Fibroblast of lung (primary cell): ENCODE results near the gene ABCC10. TPM values are rescaled to one million over a fixed set of nuclear protein-coding genes. Genes with fewer than 3 reads are reported as not detected.
"Not testable (repeated sequence)": the region's sequence is repeated elsewhere in the genome, so short reads cannot be mapped to it uniquely, and the experiment has no call there.

Experiments used
- DNase-seq, 2 donors: peaks; one replicate each; pipeline versions ENCODE4 v3.0.0 to v3.0.0-alpha.2; 2010; ENCODE audit warnings: low read depth in 2 of 2
- H2AFZ ChIP-seq: 2 replicates; pipeline ENCODE4 v1.5.1; 2012; ENCODE audit warnings: low read length, control low read depth, inconsistent platforms
- H3K27ac ChIP-seq: 2 replicates; pipeline ENCODE4 v1.5.1; 2011; ENCODE audit warnings: low read length, control low read depth; ENCODE audit not compliant: insufficient read depth
- H3K27me3 ChIP-seq: 2 replicates; pipeline ENCODE4 v1.5.1; 2011; ENCODE audit warnings: mild to moderate bottlenecking, low read length; ENCODE audit not compliant: control insufficient read depth, insufficient read depth
- H3K36me3 ChIP-seq: 2 replicates; pipeline ENCODE4 v1.5.1; 2011; ENCODE audit warnings: low read length; ENCODE audit not compliant: control insufficient read depth, insufficient read depth
- H3K4me1 ChIP-seq: 2 replicates; pipeline ENCODE4 v1.5.1; 2011; ENCODE audit warnings: low read length; ENCODE audit not compliant: control insufficient read depth, insufficient read depth; ENCODE audit errors: extremely low read depth
- H3K4me2 ChIP-seq: 2 replicates; pipeline ENCODE4 v1.5.1; 2011; ENCODE audit warnings: low read length, control low read depth; ENCODE audit not compliant: insufficient read depth; ENCODE audit errors: extremely low read depth
- H3K4me3 ChIP-seq, 4 experiments: fragments of 200-600 bp in 1 of 4; sonication (generic) in 1 of 4; replicated peaks in 1 of 4; 2 replicates each; pipeline ENCODE4 v1.5.1; 2011 to 2016; ENCODE audit warnings: low read length in 4 of 4, low read depth in 3 of 4, mild to moderate bottlenecking in 3 of 4, control low read depth in 2 of 4, inconsistent platforms in 1 of 4, mixed read lengths in 1 of 4; ENCODE audit not compliant: insufficient read depth in 1 of 4; ENCODE audit errors: control extremely low read depth in 1 of 4
- H3K79me2 ChIP-seq: 2 replicates; pipeline ENCODE4 v1.5.1; 2012; ENCODE audit warnings: mild to moderate bottlenecking, low read length, inconsistent platforms; ENCODE audit not compliant: control insufficient read depth, insufficient read depth
- H3K9ac ChIP-seq: 2 replicates; pipeline ENCODE4 v1.5.1; 2011; ENCODE audit warnings: mild to moderate bottlenecking, low read length, control low read depth; ENCODE audit not compliant: insufficient read depth
- H3K9me3 ChIP-seq: 2 replicates; pipeline ENCODE4 v1.5.1; 2012; ENCODE audit warnings: low read depth, low read length; ENCODE audit not compliant: control insufficient read depth, insufficient read depth
- H4K20me1 ChIP-seq: 2 replicates; pipeline ENCODE4 v1.5.1; 2011; ENCODE audit warnings: low read length; ENCODE audit not compliant: control insufficient read depth, insufficient read depth; ENCODE audit errors: extremely low read depth
- EZH2 ChIP-seq: IDR thresholded peaks from 2 replicates; pipeline ENCODE4 v1.5.1; 2012; ENCODE audit warnings: low read length, control low read depth, mild to moderate bottlenecking; ENCODE audit errors: missing control alignments
- polyA plus RNA-seq, 2 donors: library from polyadenylated mRNA; depleted of rRNA in 1 of 2; stranded (reverse) in 1 of 2; unstranded in 1 of 2; fragments of >200 nt; gene quantifications; 2 replicates each; pipeline ENCODE4 v1.2.1, GENCODE V29; 2011 to 2012; ENCODE audit warnings: missing spikeins in 1 of 2
- total RNA-seq: library from RNA; depleted of rRNA; stranded (reverse); fragments of >200 nt; gene quantifications from 2 replicates; pipeline ENCODE4 v1.2.1, GENCODE V29; 2014
- TF ChIP-seq, protein P1 (sequence below), 2 donors: IDR thresholded peaks in 1 of 2; conservative IDR thresholded peaks in 1 of 2; 1 replicate in 1 of 2; 2 replicates in 1 of 2; pipeline ENCODE4 v1.5.1; 2011 to 2012; ENCODE audit warnings: low read length in 2 of 2, control low read depth in 1 of 2, inconsistent platforms in 1 of 2, low read depth in 1 of 2, mild to moderate bottlenecking in 1 of 2

The ABCC10 gene
- total and polyA plus RNA-seq, 2 donors (not counting 1 experiment from before 2014, with no cell fraction given) = 8.9 to 23.1 TPM

GRCh38 chr6:43412541-43412940, 14.8 kb upstream of the ABCC10 start:
- Histone ChIP-seq H3K9me3 (no peaks in the 10 kb centered on the region), H3K9ac (no peak overlapping the region), H3K27me3 (peaks cover 12% of the 10 kb centered on the region), H4K20me1 (no peaks in the 10 kb centered on the region), H3K36me3 (no peaks in the 10 kb centered on the region), H3K4me2 (no peak overlapping the region), H3K79me2 (no peaks in the 10 kb centered on the region), H3K4me3 (no peak overlapping the region), H3K27ac (no peak overlapping the region), H3K4me1 (no peaks in the 10 kb centered on the region), H2AFZ (no peak overlapping the region)
- TF ChIP-seq, protein P1, sequence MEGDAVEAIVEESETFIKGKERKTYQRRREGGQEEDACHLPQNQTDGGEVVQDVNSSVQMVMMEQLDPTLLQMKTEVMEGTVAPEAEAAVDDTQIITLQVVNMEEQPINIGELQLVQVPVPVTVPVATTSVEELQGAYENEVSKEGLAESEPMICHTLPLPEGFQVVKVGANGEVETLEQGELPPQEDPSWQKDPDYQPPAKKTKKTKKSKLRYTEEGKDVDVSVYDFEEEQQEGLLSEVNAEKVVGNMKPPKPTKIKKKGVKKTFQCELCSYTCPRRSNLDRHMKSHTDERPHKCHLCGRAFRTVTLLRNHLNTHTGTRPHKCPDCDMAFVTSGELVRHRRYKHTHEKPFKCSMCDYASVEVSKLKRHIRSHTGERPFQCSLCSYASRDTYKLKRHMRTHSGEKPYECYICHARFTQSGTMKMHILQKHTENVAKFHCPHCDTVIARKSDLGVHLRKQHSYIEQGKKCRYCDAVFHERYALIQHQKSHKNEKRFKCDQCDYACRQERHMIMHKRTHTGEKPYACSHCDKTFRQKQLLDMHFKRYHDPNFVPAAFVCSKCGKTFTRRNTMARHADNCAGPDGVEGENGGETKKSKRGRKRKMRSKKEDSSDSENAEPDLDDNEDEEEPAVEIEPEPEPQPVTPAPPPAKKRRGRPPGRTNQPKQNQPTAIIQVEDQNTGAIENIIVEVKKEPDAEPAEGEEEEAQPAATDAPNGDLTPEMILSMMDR (conservative IDR thresholded peaks at IDR 0.05 in 1 of 2, IDR thresholded peaks at IDR 0.05 in 1 of 2; ENCODE audit: low read depth in 1 of 2, low read length in 2 of 2) = no peak
- TF ChIP-seq EZH2 = no peak
- DNase-seq = no peak

DNA sequence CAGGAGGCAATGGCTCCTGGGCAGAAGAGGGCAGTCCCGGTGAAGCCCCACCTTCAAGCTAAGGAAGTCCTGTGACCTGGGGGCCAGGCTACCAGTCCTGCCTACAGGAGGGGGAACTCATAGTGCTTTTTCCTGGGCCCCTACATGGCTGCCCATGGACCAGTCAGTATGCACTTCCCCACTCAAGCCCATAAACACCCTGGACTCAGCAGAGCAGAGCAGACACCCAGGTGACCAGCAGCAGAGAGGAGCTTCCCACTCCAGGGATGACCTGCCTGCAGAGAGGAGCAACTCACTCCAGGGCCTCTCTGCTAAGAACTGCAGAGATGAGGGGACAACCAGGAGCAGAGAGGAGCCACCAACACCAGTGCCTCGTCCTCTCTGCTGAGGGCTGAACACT, 14.3 kb upstream of the ABCC10 start:
- no peaks in the 10 kb centered on the region for H3K36me3 ChIP-seq
- H4K20me1 ChIP-seq = no peaks in the 10 kb centered on the region
- no peak overlapping the region for H3K4me3 ChIP-seq
- no peaks in the 10 kb centered on the region for H3K79me2 ChIP-seq
- H3K27ac ChIP-seq = no peak overlapping the region
- no peak overlapping the region for H2AFZ ChIP-seq
- H3K27me3 ChIP-seq = peaks cover 12% of the 10 kb centered on the region
- H3K4me1 ChIP-seq = no peaks in the 10 kb centered on the region
- no peak overlapping the region for H3K4me2 ChIP-seq
- H3K9ac ChIP-seq = no peak overlapping the region
- no peaks in the 10 kb centered on the region for H3K9me3 ChIP-seq
- TF ChIP-seq, protein P1 (conservative IDR thresholded peaks at IDR 0.05 in 1 of 2, IDR thresholded peaks at IDR 0.05 in 1 of 2; ENCODE audit: low read depth in 1 of 2, low read length in 2 of 2) = no peak
- no peak for TF ChIP-seq EZH2
- DNase-seq = no peak

DNA sequence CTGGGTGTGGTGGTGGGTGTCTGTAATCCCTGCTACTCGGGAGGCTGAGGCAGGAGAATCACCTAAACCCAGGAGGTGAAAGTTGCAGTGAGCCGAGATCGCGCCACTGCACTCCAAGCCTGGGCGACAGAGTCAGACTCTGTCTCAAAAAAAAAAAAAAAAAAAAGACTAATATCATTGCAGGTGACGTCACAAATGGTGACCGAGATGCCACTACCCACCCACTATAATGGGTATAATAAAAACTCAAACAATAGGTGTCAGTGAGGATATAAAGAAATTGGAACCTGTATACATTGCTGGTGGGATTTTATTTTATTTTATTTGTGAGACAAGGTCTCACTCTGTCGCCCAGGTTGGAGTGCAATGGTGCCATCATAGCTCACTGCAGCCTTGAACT, 12.1 kb upstream of the ABCC10 start:
- not testable (repeated sequence) for H3K4me3 ChIP-seq, H3K36me3 ChIP-seq, H3K9me3 ChIP-seq, H3K27ac ChIP-seq, H4K20me1 ChIP-seq, H3K4me2 ChIP-seq, H3K9ac ChIP-seq, H3K4me1 ChIP-seq, H2AFZ ChIP-seq, DNase-seq, H3K79me2 ChIP-seq
- peaks cover 12% of the 10 kb centered on the region for H3K27me3 ChIP-seq

DNA sequence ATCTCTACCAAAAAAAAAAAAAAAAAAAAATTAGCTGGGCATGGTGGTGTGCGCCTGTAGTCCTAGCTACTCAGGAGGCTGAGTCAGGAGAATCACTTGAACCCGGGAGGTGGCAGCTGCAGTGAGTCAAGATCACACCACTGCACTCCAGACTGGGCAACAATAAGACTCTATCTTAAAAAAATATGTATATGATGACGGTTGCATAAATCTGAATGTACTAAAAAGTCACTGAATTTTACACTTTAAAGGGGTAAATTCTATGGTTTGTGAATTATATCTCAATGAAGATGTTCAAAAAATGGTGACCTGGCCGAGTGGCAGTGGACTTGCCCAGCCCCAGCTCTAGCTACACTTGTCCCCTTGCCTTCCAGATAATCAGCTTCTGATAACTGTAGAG, 10.4 kb upstream of the ABCC10 start:
- DNase-seq = no peak
- H3K27me3 ChIP-seq = peaks cover 12% of the 10 kb centered on the region
- H3K4me3 ChIP-seq = no peak overlapping the region
- no peaks in the 10 kb centered on the region for H3K36me3 ChIP-seq
- H2AFZ ChIP-seq = no peak overlapping the region
- TF ChIP-seq EZH2 = no peak
- TF ChIP-seq, protein P1 (conservative IDR thresholded peaks at IDR 0.05 in 1 of 2, IDR thresholded peaks at IDR 0.05 in 1 of 2; ENCODE audit: low read depth in 1 of 2, low read length in 2 of 2) = no peak
- no peaks in the 10 kb centered on the region for H3K4me1 ChIP-seq
- H3K9ac ChIP-seq = no peak overlapping the region
- H4K20me1 ChIP-seq = no peaks in the 10 kb centered on the region
- no peak overlapping the region for H3K27ac ChIP-seq
- H3K79me2 ChIP-seq = no peaks in the 10 kb centered on the region
- H3K4me2 ChIP-seq = no peak overlapping the region
- no peaks in the 10 kb centered on the region for H3K9me3 ChIP-seq
